ENCODE data around the gene GPC6. TPM values are rescaled to one million over a fixed set of nuclear protein-coding genes. Genes with fewer than 3 reads are reported as not detected.

GPC6 gene
- total RNA-seq, 2 experiments from 2014 or later, result not detected

GRCh38 chr13:93256998-93257397, 30.4 kb downstream of the GPC6 start:
- H3K4me3 ChIP-seq (ENCODE audit: low read depth, low read length, poor library complexity, severe bottlenecking), result no peak overlapping the region
- H4K20me1 ChIP-seq (ENCODE audit: insufficient read depth, low read length), result no peaks in the 10 kb centered on the region
- intact Hi-C loops (cut with micrococcal nuclease; ENCODE audit: unreplicated experiment), result no loop called here
- no peak for DNase-seq (ENCODE audit: low spot score)
- POLR2A ChIA-PET, result no interaction called here
- H3K9me3 ChIP-seq (ENCODE audit: low read length), result no peaks in the 10 kb centered on the region
- no TSS peak for BruUV-seq (replicated peaks)
- H2AFZ ChIP-seq (ENCODE audit: low read length), result no peak overlapping the region
- CTCF ChIA-PET (ENCODE audit: unreplicated experiment), result no interaction called here
- no peaks in the 10 kb centered on the region for H3K36me3 ChIP-seq (ENCODE audit: insufficient read depth, low read length)
- H3K4me1 ChIP-seq (ENCODE audit: insufficient read depth, low read length, poor library complexity, severe bottlenecking), result no peaks in the 10 kb centered on the region
- TF ChIP-seq EZH2phosphoT487 (IDR thresholded peaks at IDR 0.05; ENCODE audit: borderline replicate concordance, low read depth, low read length) (no peak), CTCF (conservative IDR thresholded peaks at IDR 0.05; ENCODE audit: low read length) (no peak)
- no peaks in the 10 kb centered on the region for H3K9me2 ChIP-seq (ENCODE audit: insufficient read depth, low read length)
- no peaks in the 10 kb centered on the region for H3K79me2 ChIP-seq (ENCODE audit: insufficient read depth, low read depth, low read length)
- no peak overlapping the region for H3K4me2 ChIP-seq (ENCODE audit: low read length)
- no peak overlapping the region for H3K27ac ChIP-seq (ENCODE audit: low read depth, low read length, poor library complexity, severe bottlenecking)

GRCh38 chr13:93259527-93260080, 33.0 kb downstream of the GPC6 start:
- H3K4me1 ChIP-seq (ENCODE audit: insufficient read depth, low read length, poor library complexity, severe bottlenecking), result no peaks in the 10 kb centered on the region
- no peaks in the 10 kb centered on the region for H3K79me2 ChIP-seq (ENCODE audit: insufficient read depth, low read depth, low read length)
- H2AFZ ChIP-seq (ENCODE audit: low read length), result no peak overlapping the region
- H3K9me3 ChIP-seq (ENCODE audit: low read length), result no peaks in the 10 kb centered on the region
- H3K4me3 ChIP-seq (ENCODE audit: low read depth, low read length, poor library complexity, severe bottlenecking), result no peak overlapping the region
- DNase-seq (ENCODE audit: low spot score), result no peak
- no peaks in the 10 kb centered on the region for H3K36me3 ChIP-seq (ENCODE audit: insufficient read depth, low read length)
- no peaks in the 10 kb centered on the region for H3K9me2 ChIP-seq (ENCODE audit: insufficient read depth, low read length)
- BruUV-seq (replicated peaks), result no TSS peak
- no peaks in the 10 kb centered on the region for H4K20me1 ChIP-seq (ENCODE audit: insufficient read depth, low read length)
- TF ChIP-seq CTCF (conservative IDR thresholded peaks at IDR 0.05; ENCODE audit: low read length), result no peak
- no peak for TF ChIP-seq EZH2phosphoT487 (IDR thresholded peaks at IDR 0.05; ENCODE audit: borderline replicate concordance, low read depth, low read length)
- intact Hi-C loops (cut with micrococcal nuclease; ENCODE audit: unreplicated experiment), result no loop called here
- H3K4me2 ChIP-seq (ENCODE audit: low read length), result no peak overlapping the region
- H3K27ac ChIP-seq (ENCODE audit: low read depth, low read length, poor library complexity, severe bottlenecking), result no peak overlapping the region
- ChIA-PET POLR2A (no interaction called here), CTCF (ENCODE audit: unreplicated experiment) (no interaction called here)

- no peak overlapping the region for H2AFZ ChIP-seq (ENCODE audit: low read length)
- no peaks in the 10 kb centered on the region for H3K36me3 ChIP-seq (ENCODE audit: insufficient read depth, low read length)
- DNase-seq (ENCODE audit: low spot score), result no peak
- H3K27ac ChIP-seq (ENCODE audit: low read depth, low read length, poor library complexity, severe bottlenecking), result no peak overlapping the region
- intact Hi-C loops (cut with micrococcal nuclease; ENCODE audit: unreplicated experiment), result no loop called here
- H3K4me2 ChIP-seq (ENCODE audit: low read length), result no peak overlapping the region
- H3K4me1 ChIP-seq (ENCODE audit: insufficient read depth, low read length, poor library complexity, severe bottlenecking), result no peaks in the 10 kb centered on the region
- CTCF ChIA-PET (ENCODE audit: unreplicated experiment), result no interaction called here
- no peaks in the 10 kb centered on the region for H4K20me1 ChIP-seq (ENCODE audit: insufficient read depth, low read length)
- POLR2A ChIA-PET, result no interaction called here
- TF ChIP-seq CTCF (conservative IDR thresholded peaks at IDR 0.05; ENCODE audit: low read length) (no peak), EZH2phosphoT487 (IDR thresholded peaks at IDR 0.05; ENCODE audit: borderline replicate concordance, low read depth, low read length) (no peak)
- BruUV-seq (replicated peaks), result no TSS peak
- H3K4me3 ChIP-seq (ENCODE audit: low read depth, low read length, poor library complexity, severe bottlenecking), result no peak overlapping the region
- H3K79me2 ChIP-seq (ENCODE audit: insufficient read depth, low read depth, low read length), result no peaks in the 10 kb centered on the region
- H3K9me3 ChIP-seq (ENCODE audit: low read length), result no peaks in the 10 kb centered on the region
- no peaks in the 10 kb centered on the region for H3K9me2 ChIP-seq (ENCODE audit: insufficient read depth, low read length)
These were observed 34.0 kb downstream of the GPC6 start for GRCh38 chr13:93260591-93260990.

All from OCI-LY7 (cell line).